Non-pigmented ciliary epithelial cell (primary cell): ENCODE data around the gene NR2F1.

Experiments
- DNase-seq: peaks from one replicate; pipeline ENCODE4 v3.0.0-alpha.2; 2010; ENCODE audit warnings: low read depth

NR2F1 gene

GRCh38 chr5:93642526-93642925 is 59.5 kb downstream of the NR2F1 start:
- DNase-seq: no peak
